ENCODE results near the gene KYAT1. TPM values are rescaled to one million over a fixed set of nuclear protein-coding genes. Genes with fewer than 3 reads are reported as not detected.

Gene KYAT1
- total RNA-seq: 2.0 TPM

DNA sequence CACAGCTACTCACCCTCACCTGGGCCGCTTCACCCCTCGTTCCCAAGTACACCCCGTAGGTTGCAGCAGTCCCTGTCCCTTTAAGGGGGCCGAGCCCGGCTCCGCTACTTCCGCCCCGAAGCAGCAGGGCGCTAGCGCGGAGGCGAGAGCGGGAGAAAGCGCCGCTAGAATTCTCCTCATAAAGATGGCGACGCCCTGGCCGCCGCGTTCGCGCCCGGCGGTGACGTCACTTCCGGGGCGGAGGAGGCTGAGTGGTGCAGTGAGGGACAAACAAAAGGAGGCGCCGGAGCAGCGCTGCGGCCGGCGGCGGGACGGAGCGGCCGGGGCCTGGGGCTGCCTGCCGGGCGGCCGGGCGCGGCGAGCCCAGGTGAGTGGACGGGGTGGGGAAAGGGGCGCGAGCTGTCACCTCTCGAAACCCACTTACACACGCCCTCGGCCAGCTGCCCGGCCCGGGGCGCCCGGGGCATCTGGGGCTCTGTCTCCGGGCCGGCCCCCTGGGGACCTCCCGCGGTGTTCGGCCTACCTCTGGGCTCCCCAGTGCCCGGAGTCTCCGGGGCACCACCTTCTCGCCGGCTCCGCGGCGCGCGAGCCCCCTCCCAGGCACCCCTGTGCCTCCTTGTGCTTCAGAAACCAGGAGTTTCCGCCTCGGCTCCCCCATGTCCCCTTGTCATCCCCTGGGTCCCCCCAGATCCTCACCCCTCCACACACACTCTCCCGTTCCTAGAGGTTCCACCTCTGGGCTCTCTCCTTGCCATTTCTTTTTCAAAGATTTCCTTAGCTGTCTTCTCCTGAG is at the start of gene KYAT1, which contains the start of gene LRRC8A:
TSS of gene KYAT1 (minus strand) at position 67 of the 793 bp plus-strand sequence. CDS start 36,545 bp downstream, outside the sequence.
TSS of gene LRRC8A (plus strand) at position 250 of the 793 bp plus-strand sequence. CDS start 25,032 bp downstream, outside the sequence.
- H3K4me3 ChIP-seq (ENCODE audit: low read length): peak within 1 kb of the TSS; percentile 88
- H3K9me3 ChIP-seq (ENCODE audit: low read depth, low read length): no peaks in the 10 kb centered on the region
- no peaks in the 10 kb centered on the region for H3K27me3 ChIP-seq (ENCODE audit: insufficient read depth, low read length)
- H3K4me1 ChIP-seq (ENCODE audit: insufficient read depth, low read length): peaks cover 42% of the 10 kb centered on the region

- H3K27me3 ChIP-seq (ENCODE audit: insufficient read depth, low read length): no peaks in the 10 kb centered on the region
- H3K4me1 ChIP-seq (ENCODE audit: insufficient read depth, low read length): no peaks in the 10 kb centered on the region
- no peaks in the 10 kb centered on the region for H3K9me3 ChIP-seq (ENCODE audit: low read depth, low read length)
- no peak overlapping the region for H3K4me3 ChIP-seq (ENCODE audit: low read length)
These were observed 47.8 kb upstream of the KYAT1 start for GRCh38 chr9:128929560-128929959.

DNA sequence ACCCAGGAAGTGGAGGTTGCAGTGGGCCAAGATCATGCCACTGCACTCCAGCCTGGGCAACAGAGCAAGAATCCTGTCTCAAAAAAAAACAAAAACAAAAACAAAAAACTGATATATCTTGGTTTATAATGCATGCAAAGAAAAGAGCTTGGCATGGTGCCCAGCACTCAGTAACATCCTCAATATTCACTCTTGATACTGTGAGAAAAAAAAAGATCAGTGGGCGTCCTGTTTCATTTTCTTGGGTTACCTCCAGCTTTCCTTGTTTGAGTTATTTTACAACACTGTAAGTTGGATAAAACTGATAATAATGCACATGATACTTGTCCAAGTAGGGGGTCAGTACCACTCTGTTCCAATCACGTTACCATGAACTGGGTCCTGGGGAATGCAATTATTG is 46.9 kb upstream of the KYAT1 start:
- Histone ChIP-seq H3K4me3 (ENCODE audit: low read length) (no peak overlapping the region), H3K4me1 (ENCODE audit: insufficient read depth, low read length) (no peaks in the 10 kb centered on the region)

GRCh38 chr9:128927731-128928411 is 46.1 kb upstream of the KYAT1 start:
- H3K9me3 ChIP-seq (ENCODE audit: low read depth, low read length): no peaks in the 10 kb centered on the region
- no peaks in the 10 kb centered on the region for H3K4me1 ChIP-seq (ENCODE audit: insufficient read depth, low read length)
- H3K4me3 ChIP-seq (ENCODE audit: low read length): no peak overlapping the region
- no peaks in the 10 kb centered on the region for H3K27me3 ChIP-seq (ENCODE audit: insufficient read depth, low read length)

More for the DNA sequence above, 46.9 kb upstream of the KYAT1 start:
- H3K27me3 ChIP-seq (ENCODE audit: insufficient read depth, low read length): no peaks in the 10 kb centered on the region
- no peaks in the 10 kb centered on the region for H3K9me3 ChIP-seq (ENCODE audit: low read depth, low read length)

DNA sequence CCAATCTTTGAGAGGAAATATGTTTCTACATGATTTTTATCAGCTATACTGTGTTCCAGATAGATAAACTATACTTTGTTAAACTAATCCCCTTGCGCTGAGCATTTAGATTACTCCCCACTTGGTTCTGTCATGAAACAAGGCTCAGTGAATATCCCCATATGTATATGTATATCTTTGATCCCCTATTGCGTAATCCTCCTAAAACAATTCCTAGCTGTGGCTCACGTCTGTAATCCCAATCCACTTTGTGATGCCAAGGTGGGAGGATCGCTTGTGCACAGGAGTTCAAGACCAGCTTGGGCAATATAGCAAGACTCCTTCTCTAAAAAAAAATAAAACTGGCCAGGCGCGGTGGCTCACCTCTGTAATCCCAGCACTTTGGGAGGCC is 41.7 kb upstream of the KYAT1 start:
- Histone ChIP-seq H3K4me1 (ENCODE audit: insufficient read depth, low read length) (peaks cover 14% of the 10 kb centered on the region), H3K9me3 (ENCODE audit: low read depth, low read length) (no peaks in the 10 kb centered on the region), H3K4me3 (ENCODE audit: low read length) (no peak overlapping the region), H3K27me3 (ENCODE audit: insufficient read depth, low read length) (no peaks in the 10 kb centered on the region)

DNA sequence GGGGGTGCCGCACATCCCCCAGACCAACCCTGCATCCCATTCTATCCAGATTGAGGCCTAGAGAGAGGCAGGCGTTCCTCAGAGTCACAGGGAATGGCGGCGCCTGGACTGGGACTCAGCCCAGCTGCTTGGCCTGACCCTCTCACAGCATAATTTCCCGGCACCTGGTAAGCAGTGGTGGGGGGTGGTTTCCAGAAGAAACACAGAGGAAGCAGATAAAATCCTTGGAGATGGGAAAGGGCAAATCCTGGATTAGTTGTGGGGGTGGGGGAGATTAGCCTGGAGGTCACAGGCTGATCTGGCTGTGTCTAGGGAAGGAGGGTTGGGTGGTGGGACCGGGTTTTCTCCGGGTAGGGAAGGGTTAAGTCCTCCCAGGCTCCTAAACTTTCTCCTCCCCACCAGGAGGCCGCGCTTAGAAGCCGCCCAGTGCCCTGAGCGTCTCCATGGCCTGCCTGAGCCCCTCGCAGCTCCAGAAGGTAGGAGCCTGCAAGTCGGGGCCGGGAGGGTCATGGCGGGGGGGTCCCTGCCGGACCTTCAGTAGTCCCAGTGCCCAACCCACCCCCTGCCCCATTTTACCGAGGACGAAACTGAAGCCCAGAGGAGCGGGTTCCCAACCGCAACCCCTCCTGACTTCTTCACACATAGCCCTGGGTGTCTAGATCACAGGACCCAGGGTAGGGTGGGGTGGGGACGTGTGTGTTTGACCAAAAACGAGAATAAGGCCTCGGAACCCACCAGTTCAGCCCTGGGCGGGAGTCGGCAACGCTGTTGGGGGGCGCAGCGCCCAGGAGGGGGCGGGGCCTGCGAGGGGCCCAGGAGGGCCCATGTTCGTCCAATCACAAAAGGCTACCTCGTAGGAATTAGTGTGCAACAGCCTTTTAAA is 40.4 kb upstream of the KYAT1 start:
- H3K27me3 ChIP-seq (ENCODE audit: insufficient read depth, low read length): no peaks in the 10 kb centered on the region
- peaks cover 14% of the 10 kb centered on the region for H3K4me1 ChIP-seq (ENCODE audit: insufficient read depth, low read length)
- peak overlapping the region; percentile 3 for H3K4me3 ChIP-seq (ENCODE audit: low read length)
- H3K9me3 ChIP-seq (ENCODE audit: low read depth, low read length): no peaks in the 10 kb centered on the region

GRCh38 chr9:128920381-128921058 is 38.8 kb upstream of the KYAT1 start, which contains the start of gene PHYHD1:
Gene PHYHD1 (plus strand): TSS chr9:128920982. CDS start chr9:128922324, 1,342 bp downstream.
- H3K4me1 ChIP-seq (ENCODE audit: insufficient read depth, low read length): peaks cover 14% of the 10 kb centered on the region
- no peaks in the 10 kb centered on the region for H3K9me3 ChIP-seq (ENCODE audit: low read depth, low read length)
- H3K27me3 ChIP-seq (ENCODE audit: insufficient read depth, low read length): no peaks in the 10 kb centered on the region
- H3K4me3 ChIP-seq (ENCODE audit: low read length): no peak within 1 kb of the TSS

GRCh38 chr9:128919402-128920089 is 37.8 kb upstream of the KYAT1 start:
- no peaks in the 10 kb centered on the region for H3K27me3 ChIP-seq (ENCODE audit: insufficient read depth, low read length)
- peaks cover 14% of the 10 kb centered on the region for H3K4me1 ChIP-seq (ENCODE audit: insufficient read depth, low read length)
- H3K4me3 ChIP-seq (ENCODE audit: low read length): no peak overlapping the region
- H3K9me3 ChIP-seq (ENCODE audit: low read depth, low read length): no peaks in the 10 kb centered on the region

DNA sequence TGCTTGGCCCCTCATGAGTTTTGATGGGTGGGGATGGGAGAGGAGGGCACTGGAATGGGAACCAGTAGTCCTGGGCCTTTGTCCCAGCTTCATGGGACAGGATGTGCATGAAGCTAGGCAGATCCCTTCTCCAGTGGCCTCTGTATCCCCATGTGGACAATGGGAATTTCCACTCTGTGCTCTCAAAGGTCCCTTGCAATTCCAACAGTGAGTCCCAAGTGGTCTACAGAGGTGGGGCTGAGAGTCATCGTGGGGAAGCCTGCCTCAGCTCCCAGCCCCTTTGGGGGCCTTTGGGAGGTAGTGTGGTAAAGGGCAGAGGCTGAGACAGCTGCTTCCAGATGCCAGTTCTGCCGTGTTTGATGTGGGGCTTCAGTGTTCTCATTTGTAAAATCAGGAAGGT is 37.2 kb upstream of the KYAT1 start:
- H3K4me3 ChIP-seq (ENCODE audit: low read length): no peak overlapping the region
- H3K27me3 ChIP-seq (ENCODE audit: insufficient read depth, low read length): no peaks in the 10 kb centered on the region
- H3K9me3 ChIP-seq (ENCODE audit: low read depth, low read length): no peaks in the 10 kb centered on the region
- peaks cover 14% of the 10 kb centered on the region for H3K4me1 ChIP-seq (ENCODE audit: insufficient read depth, low read length)

GRCh38 chr9:128917151-128917849 is 35.5 kb upstream of the KYAT1 start:
- no peak overlapping the region for H3K4me3 ChIP-seq (ENCODE audit: low read length)
- no peaks in the 10 kb centered on the region for H3K9me3 ChIP-seq (ENCODE audit: low read depth, low read length)
- H3K27me3 ChIP-seq (ENCODE audit: insufficient read depth, low read length): no peaks in the 10 kb centered on the region
- H3K4me1 ChIP-seq (ENCODE audit: insufficient read depth, low read length): peaks cover 10% of the 10 kb centered on the region

- H3K4me3 ChIP-seq (ENCODE audit: low read length): no peak overlapping the region
- H3K9me3 ChIP-seq (ENCODE audit: low read depth, low read length): no peaks in the 10 kb centered on the region
- H3K27me3 ChIP-seq (ENCODE audit: insufficient read depth, low read length): no peaks in the 10 kb centered on the region
- peaks cover 10% of the 10 kb centered on the region for H3K4me1 ChIP-seq (ENCODE audit: insufficient read depth, low read length)
These were observed 35.0 kb upstream of the KYAT1 start for GRCh38 chr9:128916745-128917144.

DNA sequence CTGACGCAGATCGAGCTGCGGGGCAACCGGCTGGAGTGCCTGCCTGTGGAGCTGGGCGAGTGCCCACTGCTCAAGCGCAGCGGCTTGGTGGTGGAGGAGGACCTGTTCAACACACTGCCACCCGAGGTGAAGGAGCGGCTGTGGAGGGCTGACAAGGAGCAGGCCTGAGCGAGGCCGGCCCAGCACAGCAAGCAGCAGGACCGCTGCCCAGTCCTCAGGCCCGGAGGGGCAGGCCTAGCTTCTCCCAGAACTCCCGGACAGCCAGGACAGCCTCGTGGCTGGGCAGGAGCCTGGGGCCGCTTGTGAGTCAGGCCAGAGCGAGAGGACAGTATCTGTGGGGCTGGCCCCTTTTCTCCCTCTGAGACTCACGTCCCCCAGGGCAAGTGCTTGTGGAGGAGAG is 34.5 kb upstream of the KYAT1 start:
- Histone ChIP-seq H3K4me3 (ENCODE audit: low read length) (no peak overlapping the region), H3K27me3 (ENCODE audit: insufficient read depth, low read length) (no peaks in the 10 kb centered on the region), H3K4me1 (ENCODE audit: insufficient read depth, low read length) (peaks cover 12% of the 10 kb centered on the region), H3K9me3 (ENCODE audit: low read depth, low read length) (no peaks in the 10 kb centered on the region)

DNA sequence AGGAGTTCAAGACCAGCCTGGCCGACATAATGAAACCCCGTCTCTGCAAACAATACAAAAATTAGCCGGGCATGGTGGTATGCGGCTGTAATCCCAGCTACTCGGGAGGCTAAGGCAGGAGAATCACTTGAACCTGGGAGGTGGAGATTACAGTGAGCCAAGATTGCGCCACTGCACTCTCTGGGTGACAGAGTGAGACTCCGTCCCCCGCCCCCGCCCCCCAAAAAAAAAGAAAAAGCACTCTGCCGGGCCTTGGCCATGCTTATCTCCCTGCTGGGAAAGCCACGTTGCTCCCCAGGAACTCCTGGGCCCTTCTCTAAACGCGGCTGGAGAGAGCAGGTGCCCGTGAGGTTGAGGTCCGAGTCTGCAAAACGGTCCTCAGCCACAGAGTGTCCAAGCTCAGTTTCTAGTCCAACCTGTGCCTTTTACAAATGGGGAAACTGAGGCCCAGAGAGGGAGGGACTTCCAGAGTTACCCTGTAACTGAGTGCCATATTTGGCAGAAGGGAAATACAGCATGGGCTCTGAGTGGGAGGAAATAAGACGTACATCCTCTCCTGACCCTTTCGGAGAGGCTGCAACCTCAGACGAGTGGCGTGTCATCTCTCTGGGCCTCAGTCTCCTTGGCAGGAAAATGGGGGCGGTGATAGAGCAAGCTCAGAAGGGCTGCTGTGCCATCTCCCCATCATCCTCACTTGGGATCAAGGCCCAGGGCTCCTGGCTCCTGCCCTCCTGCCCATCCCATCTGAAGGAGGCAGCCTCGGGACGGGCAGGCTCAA is 32.4 kb upstream of the KYAT1 start:
- H3K4me3 ChIP-seq (ENCODE audit: low read length): no peak overlapping the region
- H3K4me1 ChIP-seq (ENCODE audit: insufficient read depth, low read length): peaks cover 19% of the 10 kb centered on the region
- no peaks in the 10 kb centered on the region for H3K27me3 ChIP-seq (ENCODE audit: insufficient read depth, low read length)
- no peaks in the 10 kb centered on the region for H3K9me3 ChIP-seq (ENCODE audit: low read depth, low read length)

All from mononuclear cell (primary cell).